K562 (cell line): ENCODE results near the gene PSG4.
"Not testable (repeated sequence)": the region's sequence is repeated elsewhere in the genome, so short reads cannot be mapped to it uniquely, and the experiment has no call there.

ENCODE experiments used
- MXI1 ChIP-seq: IDR thresholded peaks from 2 replicates; pipeline ENCODE4 v1.6.1; 2011; ENCODE audit warnings: low read depth, mild to moderate bottlenecking, improper control_type of control experiment, low read length
- POLR2AphosphoS5 ChIP-seq: IDR thresholded peaks from 2 replicates; pipeline ENCODE4 v1.6.1; 2011; ENCODE audit warnings: mild to moderate bottlenecking, low read depth, low read length, moderate library complexity; ENCODE audit not compliant: control insufficient read depth, insufficient read depth
- POLR2G ChIP-seq: fragments of 200-400 bp; formaldehyde crosslinking; IDR thresholded peaks from 2 replicates; pipeline ENCODE4 v1.6.1; 2017; ENCODE audit warnings: low read depth, mild to moderate bottlenecking, antibody characterized with exemption, low read length, moderate library complexity
- RBFOX2 ChIP-seq: fragments of 200-400 bp; formaldehyde crosslinking; IDR thresholded peaks from 2 replicates; pipeline ENCODE4 v1.6.1; 2017; ENCODE audit warnings: low read depth, mild to moderate bottlenecking, low read length, moderate library complexity
- RBM22 ChIP-seq: fragments of 200-400 bp; formaldehyde crosslinking; IDR thresholded peaks from 2 replicates; pipeline ENCODE4 v1.6.1; 2018; ENCODE audit warnings: low read length, low read depth; ENCODE audit not compliant: poor library complexity, severe bottlenecking
- TF ChIP-seq, protein P1 (sequence below): IDR thresholded peaks from 2 replicates; pipeline ENCODE4 v1.6.1; 2014; ENCODE audit warnings: antibody characterized with exemption
- TF ChIP-seq, protein P2 (sequence below), 3 experiments: IDR thresholded peaks in 2 of 3; conservative IDR thresholded peaks in 1 of 3; 2 replicates each; pipeline ENCODE4 v1.5.1; 2011 to 2012; ENCODE audit warnings: low read length in 3 of 3, mild to moderate bottlenecking in 3 of 3, control low read depth in 2 of 3, improper control_type of control experiment in 1 of 3, inconsistent platforms in 1 of 3, low read depth in 1 of 3, mixed read lengths in 1 of 3, moderate library complexity in 1 of 3; ENCODE audit not compliant: insufficient read depth in 2 of 3

DNA sequence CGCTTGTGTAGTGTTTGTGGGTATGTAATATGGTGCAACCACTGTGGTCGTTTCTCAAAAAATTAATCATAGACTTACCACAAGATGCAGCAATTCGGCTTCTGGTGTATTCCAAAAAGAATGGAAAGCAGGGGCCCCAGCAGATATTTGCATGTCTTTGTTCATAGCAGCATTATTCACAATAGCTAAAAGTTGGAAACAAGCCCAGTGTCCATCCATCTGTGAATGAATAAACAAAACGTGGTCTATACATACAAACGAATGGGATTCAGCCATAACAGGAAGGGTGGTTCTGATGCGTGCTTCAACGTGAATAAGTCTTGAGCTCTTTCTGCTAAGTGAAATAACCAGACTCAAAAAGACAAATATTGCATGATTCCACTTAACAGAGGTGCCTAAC is 55.6 kb downstream of the PSG4 start:
- TF ChIP-seq MXI1, POLR2G, POLR2AphosphoS5, RBFOX2, RBM22: not testable (repeated sequence)
- TF ChIP-seq, protein P1, sequence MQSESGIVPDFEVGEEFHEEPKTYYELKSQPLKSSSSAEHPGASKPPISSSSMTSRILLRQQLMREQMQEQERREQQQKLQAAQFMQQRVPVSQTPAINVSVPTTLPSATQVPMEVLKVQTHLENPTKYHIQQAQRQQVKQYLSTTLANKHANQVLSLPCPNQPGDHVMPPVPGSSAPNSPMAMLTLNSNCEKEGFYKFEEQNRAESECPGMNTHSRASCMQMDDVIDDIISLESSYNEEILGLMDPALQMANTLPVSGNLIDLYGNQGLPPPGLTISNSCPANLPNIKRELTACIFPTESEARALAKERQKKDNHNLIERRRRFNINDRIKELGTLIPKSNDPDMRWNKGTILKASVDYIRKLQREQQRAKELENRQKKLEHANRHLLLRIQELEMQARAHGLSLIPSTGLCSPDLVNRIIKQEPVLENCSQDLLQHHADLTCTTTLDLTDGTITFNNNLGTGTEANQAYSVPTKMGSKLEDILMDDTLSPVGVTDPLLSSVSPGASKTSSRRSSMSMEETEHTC: not testable (repeated sequence)
- TF ChIP-seq, protein P2, sequence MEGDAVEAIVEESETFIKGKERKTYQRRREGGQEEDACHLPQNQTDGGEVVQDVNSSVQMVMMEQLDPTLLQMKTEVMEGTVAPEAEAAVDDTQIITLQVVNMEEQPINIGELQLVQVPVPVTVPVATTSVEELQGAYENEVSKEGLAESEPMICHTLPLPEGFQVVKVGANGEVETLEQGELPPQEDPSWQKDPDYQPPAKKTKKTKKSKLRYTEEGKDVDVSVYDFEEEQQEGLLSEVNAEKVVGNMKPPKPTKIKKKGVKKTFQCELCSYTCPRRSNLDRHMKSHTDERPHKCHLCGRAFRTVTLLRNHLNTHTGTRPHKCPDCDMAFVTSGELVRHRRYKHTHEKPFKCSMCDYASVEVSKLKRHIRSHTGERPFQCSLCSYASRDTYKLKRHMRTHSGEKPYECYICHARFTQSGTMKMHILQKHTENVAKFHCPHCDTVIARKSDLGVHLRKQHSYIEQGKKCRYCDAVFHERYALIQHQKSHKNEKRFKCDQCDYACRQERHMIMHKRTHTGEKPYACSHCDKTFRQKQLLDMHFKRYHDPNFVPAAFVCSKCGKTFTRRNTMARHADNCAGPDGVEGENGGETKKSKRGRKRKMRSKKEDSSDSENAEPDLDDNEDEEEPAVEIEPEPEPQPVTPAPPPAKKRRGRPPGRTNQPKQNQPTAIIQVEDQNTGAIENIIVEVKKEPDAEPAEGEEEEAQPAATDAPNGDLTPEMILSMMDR (IDR thresholded peaks at IDR 0.05 in 2 of 3, conservative IDR thresholded peaks at IDR 0.05 in 1 of 3; ENCODE audit: insufficient read depth in 2 of 3, low read depth in 1 of 3, low read length in 3 of 3): not testable (repeated sequence)
